ENCODE data around the gene ZNF516.

DNA sequence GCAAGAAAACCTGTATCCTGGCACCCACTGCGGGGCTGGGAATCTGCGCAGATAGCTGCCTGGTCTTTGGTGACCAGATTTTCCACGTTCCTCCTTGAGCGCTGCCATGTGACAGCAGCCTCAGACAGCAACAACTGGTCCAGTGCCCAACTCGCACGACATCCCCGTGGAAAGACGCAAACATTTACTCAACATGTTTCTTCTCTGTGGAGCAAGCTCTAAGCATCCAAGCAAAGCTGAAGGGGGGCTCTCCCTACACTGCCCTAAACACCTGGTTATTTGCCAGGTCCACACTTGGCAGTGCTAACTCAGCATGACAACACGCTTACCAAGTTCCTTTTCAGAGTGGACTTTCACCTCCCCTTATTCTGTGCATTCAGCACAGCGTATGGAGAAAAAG lies 11.3 kb downstream of the ZNF516 start:
- TF ChIP-seq, protein P1, sequence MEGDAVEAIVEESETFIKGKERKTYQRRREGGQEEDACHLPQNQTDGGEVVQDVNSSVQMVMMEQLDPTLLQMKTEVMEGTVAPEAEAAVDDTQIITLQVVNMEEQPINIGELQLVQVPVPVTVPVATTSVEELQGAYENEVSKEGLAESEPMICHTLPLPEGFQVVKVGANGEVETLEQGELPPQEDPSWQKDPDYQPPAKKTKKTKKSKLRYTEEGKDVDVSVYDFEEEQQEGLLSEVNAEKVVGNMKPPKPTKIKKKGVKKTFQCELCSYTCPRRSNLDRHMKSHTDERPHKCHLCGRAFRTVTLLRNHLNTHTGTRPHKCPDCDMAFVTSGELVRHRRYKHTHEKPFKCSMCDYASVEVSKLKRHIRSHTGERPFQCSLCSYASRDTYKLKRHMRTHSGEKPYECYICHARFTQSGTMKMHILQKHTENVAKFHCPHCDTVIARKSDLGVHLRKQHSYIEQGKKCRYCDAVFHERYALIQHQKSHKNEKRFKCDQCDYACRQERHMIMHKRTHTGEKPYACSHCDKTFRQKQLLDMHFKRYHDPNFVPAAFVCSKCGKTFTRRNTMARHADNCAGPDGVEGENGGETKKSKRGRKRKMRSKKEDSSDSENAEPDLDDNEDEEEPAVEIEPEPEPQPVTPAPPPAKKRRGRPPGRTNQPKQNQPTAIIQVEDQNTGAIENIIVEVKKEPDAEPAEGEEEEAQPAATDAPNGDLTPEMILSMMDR (IDR thresholded peaks at IDR 0.05), result no peak
- no peak for TF ChIP-seq POLR2A (IDR thresholded peaks at IDR 0.05)
